ENCODE data around the gene NMNAT1.
"Not testable (repeated sequence)": the region's sequence is repeated elsewhere in the genome, so short reads cannot be mapped to it uniquely, and the experiment has no call there.

NMNAT1 gene

DNA sequence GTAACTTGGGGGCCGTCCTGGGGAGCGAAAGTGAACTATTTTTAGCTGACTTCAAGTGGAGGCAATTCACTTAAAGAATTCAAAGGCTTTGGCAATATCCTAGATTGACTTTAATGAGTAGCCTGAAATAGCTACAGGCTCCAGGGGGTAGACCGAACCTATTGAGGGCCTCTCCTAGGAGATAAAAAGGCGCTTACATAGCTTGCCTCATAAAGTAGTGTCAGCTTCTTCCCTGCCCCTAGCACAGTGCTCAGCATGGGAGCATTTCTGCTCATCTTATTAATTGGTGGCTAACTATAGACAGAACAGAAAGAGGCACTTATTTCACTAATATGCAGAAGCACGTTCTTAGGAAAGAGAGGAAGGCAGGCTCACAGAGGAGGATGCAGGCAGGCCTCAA, 20.9 kb upstream of the NMNAT1 start:
- DNase-seq: no peak

DNA sequence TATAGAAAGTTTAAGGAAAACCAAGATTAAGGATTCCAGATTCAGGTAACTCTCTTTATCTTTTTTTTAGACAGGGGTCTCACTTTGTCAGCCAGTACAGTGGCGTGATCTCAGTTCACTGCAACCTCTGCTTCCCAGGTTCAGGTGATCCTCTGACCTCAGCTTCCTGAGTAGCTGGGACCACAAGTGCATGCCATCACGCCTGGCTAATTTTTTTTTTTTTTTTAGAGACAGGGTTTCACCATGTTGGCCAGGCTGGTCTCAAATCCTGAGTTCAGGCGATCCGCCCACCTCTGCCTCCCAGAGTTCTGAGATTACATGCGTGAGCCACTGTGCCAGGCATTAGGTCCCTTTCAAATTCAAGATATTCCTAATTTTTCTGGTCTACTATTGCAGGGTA, 16.0 kb upstream of the NMNAT1 start:
- no peak for DNase-seq

DNA sequence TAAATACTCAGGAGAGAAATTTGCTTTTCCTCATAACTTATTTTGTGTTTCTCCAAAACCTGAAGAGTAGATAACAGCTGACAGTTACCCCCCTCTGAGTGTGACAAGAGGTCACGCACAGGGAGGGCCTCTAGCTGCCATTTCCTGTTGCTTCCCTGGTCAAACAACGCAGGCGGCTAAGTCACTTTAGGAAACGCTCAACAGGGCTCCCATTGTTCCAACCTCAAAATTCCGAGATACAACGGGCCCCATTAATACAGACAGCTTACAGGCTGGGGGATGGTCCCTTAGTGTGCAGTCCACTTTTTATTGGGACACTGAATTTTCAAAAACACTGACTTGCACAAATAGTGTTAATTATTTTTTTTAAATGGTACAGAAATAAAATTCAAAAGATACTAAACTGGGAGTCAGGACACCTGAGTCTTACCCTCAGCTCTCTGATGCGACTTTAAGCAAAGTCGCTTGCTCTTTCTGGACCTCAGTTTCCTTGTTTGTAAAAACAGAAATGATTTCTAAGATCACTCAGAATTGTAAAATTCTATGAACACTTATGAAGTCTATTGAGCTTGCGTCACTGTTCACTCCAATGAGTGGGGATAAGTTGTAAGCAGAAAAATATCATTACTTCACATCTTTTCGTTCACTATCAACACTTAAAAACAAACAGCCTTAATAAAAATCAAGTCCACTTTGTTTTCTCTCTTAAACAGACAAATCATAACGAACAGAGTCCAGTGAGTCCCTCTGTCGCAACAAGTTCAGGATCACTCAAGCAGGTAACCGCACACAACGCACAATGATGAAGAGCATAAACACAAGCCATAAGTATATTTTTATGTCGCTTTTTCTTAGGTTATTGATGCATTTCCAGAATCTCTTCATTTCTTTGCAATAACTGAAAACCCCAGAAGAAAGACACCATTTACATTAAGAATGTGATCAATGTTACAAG, 13.6 kb upstream of the NMNAT1 start:
- DNase-seq: no peak

GRCh38 chr1:9942399-9942938, 806 bp upstream of the NMNAT1 start:
- DNase-seq: no peak

DNA sequence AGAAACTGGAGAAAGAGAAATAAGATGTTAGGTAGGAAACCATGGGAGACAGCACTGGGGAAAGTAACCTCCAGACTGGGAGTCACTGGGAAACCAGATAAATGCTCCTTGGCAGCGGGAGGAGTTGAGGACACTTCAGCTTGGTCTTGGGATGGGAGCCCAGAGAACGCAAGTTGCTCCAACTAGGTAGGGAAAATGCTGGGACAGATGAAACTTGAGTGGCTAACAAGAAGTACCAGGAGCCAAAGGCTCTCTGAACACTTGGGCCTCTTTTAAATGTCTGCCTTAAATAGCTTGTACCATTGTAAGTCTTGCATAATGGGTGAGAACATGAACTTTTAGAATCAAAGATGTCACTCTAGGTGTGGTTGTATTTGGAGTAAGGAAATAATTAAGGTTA, 3.0 kb downstream of the NMNAT1 start:
- no peak for DNase-seq

DNA sequence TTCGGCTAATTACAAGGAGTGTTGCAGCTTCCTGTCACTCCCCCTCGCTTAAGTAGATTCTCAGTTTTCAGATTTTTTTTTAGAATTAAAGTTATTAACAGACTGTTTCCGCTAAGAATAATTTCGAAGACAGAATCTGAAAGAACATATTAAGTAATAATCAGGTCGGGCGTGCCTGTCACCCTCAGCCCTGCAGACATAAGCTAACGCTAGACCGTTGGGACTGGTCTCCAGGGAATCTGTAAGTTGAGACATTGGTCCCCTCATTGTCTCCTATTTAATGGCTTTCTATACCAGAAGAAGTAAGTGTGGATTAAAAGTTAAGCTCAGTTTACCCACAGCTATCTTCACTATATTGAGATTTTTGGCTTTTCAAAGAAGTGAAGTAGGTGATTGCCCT, 14.5 kb downstream of the NMNAT1 start:
- DNase-seq: no peak

DNA sequence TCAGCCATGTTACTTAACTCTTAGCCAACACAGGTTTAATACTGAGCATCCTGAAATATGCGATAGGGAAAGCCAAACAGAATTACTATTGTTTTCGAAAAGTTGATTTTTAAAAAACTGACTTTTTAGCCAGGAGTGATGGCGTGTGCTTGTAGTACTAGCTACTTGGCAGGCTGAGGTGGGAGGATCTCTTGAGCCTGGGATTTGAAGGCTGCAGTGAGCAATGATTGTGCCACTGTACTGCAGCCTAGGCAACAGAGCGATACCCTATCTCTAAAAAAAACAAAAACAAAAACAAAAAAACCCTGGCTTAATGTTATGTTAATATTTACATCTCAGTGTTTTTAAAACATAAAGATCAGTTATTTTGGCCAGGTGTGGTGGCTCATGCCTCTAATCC, 16.7 kb downstream of the NMNAT1 start:
- no peak for DNase-seq

GRCh38 chr1:9960706-9961562, 17.7 kb downstream of the NMNAT1 start:
- no peak for DNase-seq

DNA sequence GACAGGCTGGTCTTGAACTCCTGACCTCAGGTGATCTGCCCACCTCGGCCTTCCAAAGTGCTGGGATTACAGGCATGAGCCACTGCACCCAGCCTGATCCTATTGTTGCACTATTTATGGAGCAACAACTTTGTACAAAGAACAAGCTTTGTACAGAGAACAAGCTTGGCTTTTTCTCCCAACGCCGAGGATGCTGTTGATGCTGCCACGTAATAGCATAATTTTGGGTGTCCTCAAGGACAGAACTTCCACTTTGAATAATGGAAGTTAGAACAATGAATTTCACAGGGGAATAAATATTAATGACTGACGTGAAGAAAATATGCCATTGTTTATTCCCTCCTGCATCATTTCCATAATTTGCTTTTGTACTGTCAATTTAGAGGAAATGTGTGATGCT, 41.0 kb downstream of the NMNAT1 start:
- DNase-seq: no peak

- DNase-seq: no peak
Measured at GRCh38 chr1:9985001-9985400, 41.7 kb downstream of the NMNAT1 start.

DNA sequence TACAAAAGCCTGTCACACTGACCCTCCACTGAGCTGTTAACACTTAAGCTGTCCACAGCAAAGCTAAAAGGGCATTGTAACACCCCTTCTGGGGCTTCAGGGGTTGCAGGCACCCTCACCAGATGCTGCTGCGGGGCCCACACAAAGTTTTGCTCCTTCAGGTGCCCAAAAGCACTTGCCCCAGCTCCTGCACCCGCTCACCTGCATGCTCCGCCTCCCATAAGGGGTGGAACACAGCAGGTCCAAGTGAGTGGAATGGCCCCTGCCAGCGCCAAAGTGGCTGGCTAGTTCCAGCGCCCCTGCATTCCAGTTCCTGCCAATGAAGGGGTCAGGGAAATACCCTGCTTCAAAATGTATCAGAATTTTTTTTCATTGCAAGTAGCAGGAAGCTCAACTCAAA, 46.5 kb downstream of the NMNAT1 start:
- DNase-seq: no peak

GRCh38 chr1:9990944-9991343, 47.7 kb downstream of the NMNAT1 start:
- DNase-seq: no peak

GRCh38 chr1:9992910-9993309, 49.6 kb downstream of the NMNAT1 start:
- no peak for DNase-seq

- DNase-seq: no peak
Measured at GRCh38 chr1:9993561-9994075, 50.3 kb downstream of the NMNAT1 start.

GRCh38 chr1:9996624-9997582, 53.6 kb downstream of the NMNAT1 start, which contains the start of gene RBP7:
Gene RBP7 (plus strand): TSS chr1:9997228. CDS start chr1:9997259, 31 bp downstream.
- DNase-seq: no peak

DNA sequence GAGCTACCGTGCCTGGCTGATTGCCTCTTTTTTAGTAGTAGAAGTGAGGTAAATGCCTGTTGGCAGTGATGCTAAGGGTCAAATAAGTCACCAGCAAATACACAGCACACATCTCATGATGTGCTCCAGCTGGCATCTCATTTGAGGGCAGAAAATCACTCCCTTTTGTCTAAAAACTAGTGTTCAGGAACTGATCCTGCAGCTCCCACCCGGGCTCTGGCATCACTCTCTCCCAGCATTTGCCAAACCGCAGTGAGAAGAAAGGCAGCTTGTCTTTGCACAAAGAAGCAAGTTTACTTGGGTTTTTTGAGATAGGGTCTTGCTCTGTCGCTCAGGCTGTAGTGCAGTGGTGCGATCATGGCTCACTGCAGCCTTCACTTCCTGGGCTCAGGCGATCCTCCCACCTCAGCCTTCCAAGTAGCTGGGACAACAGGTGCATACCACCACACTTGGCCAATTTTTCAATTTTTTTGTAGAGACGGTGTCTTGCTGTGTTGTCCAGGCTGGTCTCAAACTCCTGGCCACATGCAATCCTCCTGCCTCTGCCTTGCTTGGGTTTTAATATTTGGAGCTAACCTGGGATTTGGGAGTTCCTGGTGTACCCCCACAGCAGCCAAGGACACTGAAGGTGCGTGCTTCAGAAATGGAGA, 57.9 kb downstream of the NMNAT1 start:
- no peak for DNase-seq

DNA sequence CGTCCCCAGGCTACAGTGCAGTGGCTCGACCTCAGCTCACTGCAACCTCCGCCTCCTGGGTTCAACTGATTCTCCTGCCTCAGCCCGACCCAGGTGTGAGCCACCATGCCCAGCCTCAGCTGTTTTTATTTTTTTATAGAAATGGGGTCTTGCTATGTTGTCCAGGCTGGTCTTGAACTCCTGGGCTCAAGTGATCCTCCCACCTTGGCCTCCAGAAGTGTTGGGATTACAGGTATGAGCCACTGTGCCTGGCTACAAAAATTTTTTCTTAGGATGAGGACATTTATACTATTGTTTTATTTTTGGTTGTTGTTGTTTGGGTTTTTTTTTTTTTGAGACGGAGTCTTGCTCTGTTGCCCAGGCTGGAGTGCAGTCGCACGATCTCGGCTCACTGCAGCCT, 62.0 kb downstream of the NMNAT1 start:
- DNase-seq: not testable (repeated sequence)

DNA sequence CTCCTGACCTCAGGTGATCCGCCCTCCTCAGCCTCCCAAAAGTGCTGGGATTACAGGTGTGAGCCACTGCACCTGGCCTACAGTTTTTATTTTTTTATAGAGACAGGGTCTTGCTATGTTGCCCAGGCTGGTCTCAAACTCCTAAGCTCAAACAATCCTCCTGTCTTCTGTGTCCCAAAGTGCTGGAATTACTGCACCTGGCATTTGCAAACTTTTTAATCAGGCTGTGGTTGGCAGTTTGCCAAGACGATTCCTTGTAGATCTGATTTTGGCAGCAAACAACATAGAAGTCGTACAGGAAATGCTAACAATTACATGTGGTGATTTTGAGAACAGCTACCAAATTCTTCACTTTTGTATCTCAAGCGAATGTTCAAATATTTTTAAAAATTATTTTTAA, 63.9 kb downstream of the NMNAT1 start:
- DNase-seq: no peak

GRCh38 chr1:10014016-10014415, 70.7 kb downstream of the NMNAT1 start:
- no peak for DNase-seq

- no peak for DNase-seq
Measured at GRCh38 chr1:10019561-10019960, 76.3 kb downstream of the NMNAT1 start.

GRCh38 chr1:10020086-10020485, 76.8 kb downstream of the NMNAT1 start:
- no peak for DNase-seq

DNA sequence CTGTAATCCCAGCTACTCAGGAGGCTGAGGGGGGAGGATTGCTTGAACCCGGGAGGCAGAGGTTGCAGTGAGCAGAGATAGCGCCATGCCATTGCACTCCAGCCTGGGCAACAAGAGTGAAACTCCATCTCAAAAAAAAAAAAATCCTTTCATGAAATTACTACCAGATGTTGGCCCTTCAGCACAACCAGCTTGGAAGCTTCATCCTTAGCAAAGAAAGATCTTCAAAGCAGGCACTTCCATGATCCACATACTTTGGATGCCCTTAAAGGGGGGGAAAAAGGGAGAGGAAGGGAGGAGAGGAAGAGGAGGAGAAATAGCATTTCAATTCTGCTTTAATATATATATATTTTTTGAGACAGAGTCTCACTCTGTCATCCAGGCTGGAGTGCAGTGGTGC, 77.4 kb downstream of the NMNAT1 start:
- DNase-seq: not testable (repeated sequence)
